Small intestine (tissue), 7 donors: Measurements from ENCODE around the gene C11orf58. TPM values are rescaled to one million over a fixed set of nuclear protein-coding genes. Genes with fewer than 3 reads are reported as not detected.
A peak's percentile ranks its signal among the peaks of the same experiment; 100 is the strongest.

Experiments
- DNase-seq, 2 donors: peaks; one replicate each; pipeline versions ENCODE4 v3.0.0 to v3.0.0-alpha.2; 2013
- FAIRE-seq: peaks from 2 replicates; lab custom pipeline; 2012; peaks lifted over from hg19 to GRCh38; lab: Jason Lieb, UNC
- H3K27ac ChIP-seq, 3 donors: one replicate each; pipeline ENCODE4 v1.5.1; 2013; ENCODE audit warnings: low read length in 2 of 3, mild to moderate bottlenecking in 2 of 3, control low read depth in 1 of 3, inconsistent platforms in 1 of 3, low read depth in 1 of 3, moderate library complexity in 1 of 3
- H3K27me3 ChIP-seq, 3 donors: one replicate each; pipeline ENCODE4 v1.6.1; 2013; ENCODE audit warnings: low read length in 3 of 3, inconsistent platforms in 1 of 3; ENCODE audit not compliant: control insufficient read depth in 3 of 3, insufficient read depth in 3 of 3
- H3K36me3 ChIP-seq, 3 donors: one replicate each; pipeline ENCODE4 v1.6.1; 2013; ENCODE audit warnings: low read length in 3 of 3, inconsistent platforms in 1 of 3, low read depth in 1 of 3, mild to moderate bottlenecking in 1 of 3, moderate library complexity in 1 of 3; ENCODE audit not compliant: control insufficient read depth in 3 of 3, insufficient read depth in 2 of 3
- H3K4me1 ChIP-seq, 3 donors: one replicate each; pipeline ENCODE4 v1.6.1; 2013; ENCODE audit warnings: low read length in 2 of 3, inconsistent platforms in 1 of 3, low read depth in 1 of 3, mild to moderate bottlenecking in 1 of 3, moderate library complexity in 1 of 3; ENCODE audit not compliant: control insufficient read depth in 3 of 3, insufficient read depth in 2 of 3
- H3K4me3 ChIP-seq, 3 donors: one replicate each; pipeline ENCODE4 v1.5.1; 2013; ENCODE audit warnings: low read length in 3 of 3, control low read depth in 1 of 3, inconsistent platforms in 1 of 3, low read depth in 1 of 3, mild to moderate bottlenecking in 1 of 3, moderate library complexity in 1 of 3
- H3K9me3 ChIP-seq, 2 donors: one replicate each; pipeline ENCODE4 v1.6.1; 2013; ENCODE audit warnings: low read depth in 1 of 2, low read length in 1 of 2; ENCODE audit not compliant: control insufficient read depth in 2 of 2, insufficient read depth in 1 of 2
- WGBS, 3 donors: extraction: QIAGEN DNeasy Blood & Tissue Kit; methylation state at CpG; one replicate each; pipeline ENCODE4 v1.1.7; 2013; 5-methylcytosine and 5-hydroxymethylcytosine counted together
- polyA plus RNA-seq, 4 donors: library from polyadenylated mRNA; stranded (reverse) in 3 of 4; unstranded in 1 of 4; fragments of 200-250 nt in 3 of 4; fragments of 120-200 nt in 1 of 4; gene quantifications; one replicate each; pipeline versions ENCODE4 v1.2.1 to v1.2.3, GENCODE V29; 2013
- donor health status: healthy with polysubstance abuse.
- donor health status: control.
- donor health status: control.
- donor health status: Bipolar disorder and iron deficiency.
- donor health status: healthy.

The C11orf58 gene
- polyA plus RNA-seq, 4 donors = 50.8 to 150 (median 99.5) TPM

DNA sequence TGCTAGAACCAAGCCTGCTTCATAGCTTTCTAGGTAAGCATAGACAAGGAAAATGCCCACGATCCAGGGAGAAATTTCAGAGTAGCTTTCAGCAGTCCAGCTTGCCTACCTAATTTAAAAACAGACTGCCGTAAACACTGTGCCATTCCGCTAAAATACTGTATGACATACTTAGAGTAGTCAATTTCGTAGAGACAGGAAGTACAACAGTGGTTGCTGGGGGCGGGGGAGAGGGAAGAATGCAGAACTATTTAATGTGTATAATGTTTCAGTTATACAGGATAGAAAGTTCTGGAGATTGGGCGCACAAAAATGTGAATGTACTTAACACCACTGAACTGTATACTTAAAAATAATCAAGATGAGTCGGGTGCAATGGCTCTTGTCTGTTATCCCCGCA lies 56.7 kb downstream of the C11orf58 start:
- peaks cover 2 to 70% (median 20%) of the 10 kb centered on the region in 3 donors for H3K36me3 ChIP-seq
- H3K27ac ChIP-seq = peak overlapping the region in 1 of 3 donors; percentile 87
- H3K27me3 ChIP-seq = no peaks in the 10 kb centered on the region
- no peak for DNase-seq
- no peak for FAIRE-seq
- H3K4me3 ChIP-seq = no peak overlapping the region
- peaks cover 0 to 3% (median 2%) of the 10 kb centered on the region in 3 donors for H3K4me1 ChIP-seq
- 75 to 84% (median 77%) methylated on average over 8 of the region's 8 CpGs for WGBS, 3 donors
- H3K9me3 ChIP-seq = no peaks in the 10 kb centered on the region

DNA sequence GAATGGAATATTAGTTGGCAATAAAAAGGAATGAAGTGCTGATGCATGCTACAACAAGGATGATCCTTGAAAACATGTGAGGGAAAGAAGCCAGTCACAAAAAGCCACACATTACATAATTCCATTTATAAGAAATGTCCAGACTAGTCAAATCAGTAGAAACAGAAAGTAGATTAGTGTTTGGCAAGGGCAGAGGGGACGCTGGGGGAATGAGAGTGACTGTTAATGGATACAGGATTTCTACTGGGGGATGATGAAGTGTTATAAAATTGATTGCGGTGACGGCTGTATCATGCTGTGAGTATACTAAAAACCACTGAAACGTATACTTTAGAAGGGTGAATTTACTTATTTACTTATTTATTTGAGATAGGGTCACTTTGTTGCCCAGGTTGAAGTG lies 57.9 kb downstream of the C11orf58 start:
- FAIRE-seq (no peak), DNase-seq (no peak)
- Histone ChIP-seq H3K9me3 (no peaks in the 10 kb centered on the region), H3K27me3 (no peaks in the 10 kb centered on the region), H3K4me3 (no peak overlapping the region), H3K4me1 (peaks cover 0 to 3% (median 0%) of the 10 kb centered on the region in 3 donors), H3K36me3 (peaks cover 5 to 70% (median 20%) of the 10 kb centered on the region in 3 donors), H3K27ac (no peak overlapping the region)
- 86 to 92% (median 87%) methylated on average over 4 of the region's 4 CpGs for WGBS, 3 donors

DNA sequence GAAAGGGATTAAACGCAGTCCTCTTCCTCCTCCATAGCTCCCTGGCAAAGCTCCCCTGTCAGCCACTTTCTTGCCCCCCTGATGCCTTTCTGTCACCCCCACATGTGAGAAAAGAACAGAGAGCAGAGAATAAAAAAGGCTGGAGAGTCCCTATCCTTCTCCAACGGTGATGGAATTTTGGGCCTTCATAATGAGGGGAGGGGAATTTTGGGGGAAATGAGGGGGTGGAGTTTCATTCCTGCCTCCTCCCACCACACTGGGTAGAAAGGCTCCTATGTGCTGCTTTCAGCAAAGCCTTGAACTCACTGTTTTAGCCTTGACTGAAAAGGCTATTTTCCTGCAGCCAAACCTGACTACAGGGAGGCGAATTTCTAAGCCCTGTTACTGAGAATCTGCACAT lies 59.3 kb downstream of the C11orf58 start:
- Histone ChIP-seq H3K27ac (no peak overlapping the region), H3K27me3 (no peaks in the 10 kb centered on the region), H3K36me3 (peaks cover 5 to 72% (median 27%) of the 10 kb centered on the region in 3 donors), H3K9me3 (no peaks in the 10 kb centered on the region), H3K4me1 (no peaks in the 10 kb centered on the region), H3K4me3 (no peak overlapping the region)
- FAIRE-seq (no peak), DNase-seq (no peak)
- WGBS, 3 donors = 59 to 76% (median 72%) methylated on average over 3 of the region's 3 CpGs

DNA sequence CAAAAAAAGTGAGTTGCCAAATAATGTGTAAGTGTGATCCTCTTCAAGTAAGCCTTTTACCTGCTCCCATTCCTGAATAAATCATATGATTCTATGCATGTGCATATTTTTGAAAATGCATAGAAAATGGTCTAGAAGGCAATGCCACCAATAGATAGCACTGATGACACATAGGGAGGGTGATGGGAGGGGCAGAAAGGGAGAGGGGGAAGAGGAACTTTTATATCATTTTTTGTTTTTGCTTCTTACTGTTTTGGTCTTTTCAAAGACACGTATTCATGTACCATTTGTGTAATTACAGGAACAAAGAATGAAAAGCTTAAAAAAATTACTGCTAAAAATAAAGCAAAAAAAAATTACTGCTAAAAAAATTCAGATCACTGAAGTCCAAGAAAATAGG lies 60.8 kb downstream of the C11orf58 start:
- Histone ChIP-seq H3K9me3 (no peaks in the 10 kb centered on the region), H3K27ac (no peak overlapping the region), H3K4me1 (peaks cover 1 to 3% (median 3%) of the 10 kb centered on the region in 3 donors), H3K27me3 (no peaks in the 10 kb centered on the region), H3K4me3 (no peak overlapping the region), H3K36me3 (peaks cover 5 to 64% (median 21%) of the 10 kb centered on the region in 3 donors)
- no peak for DNase-seq
- 72 to 93% (median 82%) methylated on average over 1 of the region's 1 CpG for WGBS, 3 donors
- no peak for FAIRE-seq

DNA sequence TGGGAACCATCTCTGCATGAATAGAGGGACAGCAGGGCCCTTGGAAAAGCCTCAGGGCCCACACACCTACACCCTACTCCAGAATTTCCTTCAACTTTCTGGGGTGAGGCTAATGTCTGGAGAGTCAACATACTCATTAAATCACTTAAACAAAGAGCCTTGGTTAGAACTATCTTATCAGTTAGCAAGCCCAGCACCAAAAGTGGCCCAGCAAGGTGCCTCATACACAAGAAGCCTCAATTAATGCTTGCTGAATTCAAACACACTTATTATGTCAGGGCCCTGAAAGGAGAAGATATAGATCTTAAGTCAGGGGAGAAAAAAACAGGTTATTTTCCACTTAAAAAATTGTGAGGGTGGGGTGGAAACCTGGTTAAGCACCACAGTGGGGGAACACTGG lies 61.4 kb downstream of the C11orf58 start:
- no peak for DNase-seq
- H3K4me1 ChIP-seq = peaks cover 4 to 10% (median 8%) of the 10 kb centered on the region in 3 donors
- H3K9me3 ChIP-seq = no peaks in the 10 kb centered on the region
- no peaks in the 10 kb centered on the region for H3K27me3 ChIP-seq
- peaks cover 3 to 57% (median 16%) of the 10 kb centered on the region in 3 donors for H3K36me3 ChIP-seq
- no peak overlapping the region for H3K27ac ChIP-seq
- no peak for FAIRE-seq
- no peak overlapping the region for H3K4me3 ChIP-seq

DNA sequence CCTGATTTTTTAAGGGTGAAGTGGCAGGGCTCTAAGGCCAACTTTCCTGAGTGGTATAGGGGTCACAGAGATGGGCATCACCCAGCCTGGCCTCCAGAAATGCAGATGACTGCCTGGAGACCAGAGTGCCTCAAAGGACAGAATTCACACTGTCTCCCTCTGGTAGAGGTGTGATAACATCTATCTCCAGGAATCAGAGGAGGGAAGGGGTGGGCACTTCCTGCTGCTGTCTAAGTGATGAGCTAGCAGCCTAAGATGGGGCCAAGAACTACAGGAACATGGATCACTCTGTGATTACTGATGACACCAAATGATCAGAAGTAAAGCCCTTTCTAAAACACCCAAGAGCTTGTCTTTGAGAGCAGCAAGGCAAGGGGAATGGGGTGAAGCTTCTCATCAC lies 61.9 kb downstream of the C11orf58 start:
- Histone ChIP-seq H3K4me3 (no peak overlapping the region), H3K4me1 (peaks cover 5 to 11% (median 10%) of the 10 kb centered on the region in 3 donors), H3K9me3 (no peaks in the 10 kb centered on the region), H3K27me3 (no peaks in the 10 kb centered on the region), H3K27ac (no peak overlapping the region), H3K36me3 (peaks cover 3 to 55% (median 14%) of the 10 kb centered on the region in 3 donors)
- FAIRE-seq = no peak
- DNase-seq = no peak

DNA sequence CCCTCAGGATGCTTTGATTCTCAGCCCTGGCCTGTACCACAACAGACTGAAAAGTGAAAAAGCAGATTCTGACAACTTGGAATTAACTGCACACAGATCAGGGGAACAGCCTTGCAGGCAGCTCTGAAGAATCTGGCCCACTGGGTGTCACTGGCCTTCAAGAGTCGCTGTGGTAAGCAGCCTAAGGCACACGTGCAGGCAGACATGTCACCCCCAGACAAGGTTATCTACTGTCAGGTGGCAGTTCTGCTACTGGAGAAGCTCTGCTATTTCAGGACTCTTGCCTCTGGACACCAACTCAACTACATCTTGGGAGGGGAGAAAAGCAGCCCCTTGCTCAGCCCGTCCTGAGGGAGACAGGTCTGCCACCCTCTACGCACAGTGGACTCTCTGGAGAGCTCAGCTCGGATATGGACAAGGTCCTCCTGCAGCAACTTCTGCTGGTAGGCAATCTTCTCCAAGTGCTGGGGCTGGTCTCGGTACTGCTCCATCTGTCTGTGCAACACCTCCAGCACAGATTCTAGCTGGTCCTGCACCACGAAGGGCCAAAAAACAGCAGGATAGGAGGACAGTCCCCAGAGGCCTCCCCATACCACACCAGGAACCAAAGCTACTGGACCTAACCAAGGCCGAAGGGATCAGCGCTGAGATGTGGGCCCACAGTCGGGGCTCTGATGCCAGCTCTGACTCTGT lies 63.0 kb downstream of the C11orf58 start:
- H3K9me3 ChIP-seq = no peaks in the 10 kb centered on the region
- peaks cover 5 to 11% (median 10%) of the 10 kb centered on the region in 3 donors for H3K4me1 ChIP-seq
- 93 to 94% (median 93%) methylated on average over 10 of the region's 10 CpGs for WGBS, 3 donors
- FAIRE-seq (no peak), DNase-seq (no peak)
- no peak overlapping the region for H3K4me3 ChIP-seq
- no peaks in the 10 kb centered on the region for H3K27me3 ChIP-seq
- no peak overlapping the region for H3K27ac ChIP-seq
- peaks cover 3 to 56% (median 17%) of the 10 kb centered on the region in 3 donors for H3K36me3 ChIP-seq

DNA sequence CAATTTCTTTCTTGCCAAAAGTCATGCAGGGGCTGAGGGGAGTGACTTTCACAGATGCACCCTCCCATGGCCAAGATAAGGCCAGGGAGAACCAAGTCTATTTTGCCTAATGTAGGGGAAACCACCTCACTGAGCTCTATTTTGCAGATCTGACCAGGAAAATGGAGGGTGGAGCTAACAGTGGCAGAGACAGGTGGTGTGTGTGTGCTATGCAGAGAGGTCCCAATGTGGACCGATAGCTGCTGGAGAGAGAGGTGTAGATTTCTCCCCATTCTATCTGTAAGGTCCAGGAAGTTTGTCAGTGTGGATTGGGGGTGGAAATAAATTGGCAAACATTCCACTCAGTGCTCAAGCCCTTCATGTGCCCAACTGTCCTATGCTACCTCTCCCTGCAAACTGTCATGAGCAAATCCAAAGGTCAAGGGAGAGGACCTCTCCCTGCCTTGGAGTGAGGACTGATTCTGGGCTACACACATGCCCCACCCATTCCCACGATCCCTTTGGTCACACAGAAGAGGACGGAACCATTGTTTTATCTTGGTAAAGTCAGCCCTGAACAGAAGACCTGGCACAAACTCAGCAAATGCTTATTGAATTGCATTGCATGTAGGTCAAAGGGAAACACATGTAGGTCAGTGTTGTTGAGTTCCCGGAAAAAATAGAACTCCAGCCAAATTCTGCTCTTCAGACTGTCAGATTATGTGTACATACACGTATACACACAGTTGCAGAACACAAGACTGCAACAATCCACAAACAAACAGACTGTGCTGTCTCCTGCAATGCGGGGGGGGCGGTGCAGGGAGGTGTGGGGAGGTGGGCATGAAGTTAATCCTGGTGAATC lies 65.9 kb downstream of the C11orf58 start:
- no peaks in the 10 kb centered on the region for H3K9me3 ChIP-seq
- peaks cover 3 to 55% (median 17%) of the 10 kb centered on the region in 3 donors for H3K36me3 ChIP-seq
- peak overlapping the region in 1 of 3 donors; percentile 61 for H3K27ac ChIP-seq
- peaks cover 5 to 11% (median 10%) of the 10 kb centered on the region in 3 donors for H3K4me1 ChIP-seq
- no peak overlapping the region for H3K4me3 ChIP-seq
- H3K27me3 ChIP-seq = no peaks in the 10 kb centered on the region
- peak; percentile 41 to 89 for DNase-seq
- WGBS, 3 donors = 17 to 36% (median 22%) methylated on average over 7 of the region's 7 CpGs
- no peak for FAIRE-seq
